Measurements from ENCODE around the gene H2AZ2.
A peak's percentile ranks its signal among the peaks of the same experiment; 100 is the strongest.

The H2AZ2 gene

GRCh38 chr7:44889086-44889781 lies 41.3 kb upstream of the H2AZ2 start:
- no peak for DNase-seq (ENCODE audit: low read depth in 2 of 2)
- no peak overlapping the region for H3K4me3 ChIP-seq (replicated peaks in 1 of 2; ENCODE audit: low read depth in 2 of 2, low read length in 2 of 2)
- no peak for TF ChIP-seq CTCF (IDR thresholded peaks at IDR 0.05; ENCODE audit: low read depth, low read length)

DNA sequence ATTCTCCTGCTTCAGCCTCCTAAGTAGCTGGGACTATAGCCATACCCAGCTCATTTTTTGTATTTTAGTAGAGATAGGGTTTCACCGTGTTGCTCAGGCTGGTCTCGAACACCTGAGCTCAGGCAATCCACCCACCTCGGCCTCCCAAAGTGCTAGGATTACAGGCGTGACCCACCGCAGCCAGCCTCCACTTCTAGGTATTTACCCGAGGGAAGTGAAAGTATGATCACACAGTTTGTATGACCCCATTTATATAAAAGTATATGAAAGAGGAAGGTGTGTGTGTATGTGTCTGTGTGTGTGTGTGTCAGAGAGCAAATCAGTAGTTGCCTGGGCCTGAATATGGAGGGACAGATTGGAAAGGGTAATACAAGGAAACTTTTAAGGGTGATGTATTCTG lies 39.4 kb upstream of the H2AZ2 start:
- H3K4me3 ChIP-seq (replicated peaks in 1 of 2; ENCODE audit: low read depth in 2 of 2, low read length in 2 of 2): no peak overlapping the region
- DNase-seq (ENCODE audit: low read depth in 2 of 2): no peak
- no peak for TF ChIP-seq CTCF (IDR thresholded peaks at IDR 0.05; ENCODE audit: low read depth, low read length)

- peak within 1 kb of the TSS; percentile 85 to 88 for H3K4me3 ChIP-seq (replicated peaks in 1 of 2; ENCODE audit: low read depth in 2 of 2, low read length in 2 of 2)
- no peak for TF ChIP-seq CTCF (IDR thresholded peaks at IDR 0.05; ENCODE audit: low read depth, low read length)
- peak; percentile 96 to 99 for DNase-seq (ENCODE audit: low read depth in 2 of 2)
Measured at GRCh38 chr7:44885394-44886317, 37.8 kb upstream of the H2AZ2 start, which contains the start of gene PURB. TSS of gene PURB (minus strand) at chr7:44885530. CDS start at chr7:44885348, 182 bp downstream.

DNA sequence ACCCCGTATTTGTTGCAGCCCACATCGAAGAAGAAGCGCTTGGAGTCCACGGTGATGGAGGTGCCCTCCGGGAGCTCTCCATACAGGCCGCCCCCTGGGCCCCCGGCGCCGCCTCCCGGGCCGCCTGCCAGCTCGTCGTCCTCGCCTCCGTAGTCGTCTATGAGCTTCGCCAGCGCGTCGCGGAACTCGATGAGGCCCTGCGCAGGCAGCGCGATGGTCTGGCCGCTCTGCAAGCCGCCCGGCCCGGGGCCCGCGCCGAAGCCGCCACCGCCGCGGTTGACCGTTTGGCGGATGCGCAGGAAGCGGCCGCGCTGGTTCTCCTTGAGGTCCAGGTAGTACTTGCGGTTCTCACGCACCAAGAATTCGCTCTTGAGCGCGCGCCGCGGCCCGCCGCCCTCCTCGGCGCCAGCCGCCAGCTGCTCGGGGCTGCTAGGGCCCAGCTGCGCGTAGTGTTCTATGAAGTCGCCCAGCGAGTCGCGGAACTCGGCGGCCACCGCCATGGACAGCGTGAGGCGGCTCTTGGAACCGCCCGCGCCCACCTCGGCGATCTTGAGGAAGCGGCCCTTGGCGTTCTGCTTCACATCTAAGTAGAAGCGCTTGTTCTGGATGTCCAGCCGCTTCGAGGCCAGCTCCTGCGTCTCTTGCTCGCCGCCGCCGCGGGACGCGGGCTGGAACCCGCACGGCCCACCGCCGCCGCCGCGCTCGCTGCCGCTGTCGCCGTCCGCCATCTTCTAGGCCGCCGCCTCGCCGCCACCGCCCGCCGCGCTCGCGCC lies 36.9 kb upstream of the H2AZ2 start:
- peak overlapping the region; percentile 85 to 88 for H3K4me3 ChIP-seq (replicated peaks in 1 of 2; ENCODE audit: low read depth in 2 of 2, low read length in 2 of 2)
- peak; percentile 77 to 85 for DNase-seq (ENCODE audit: low read depth in 2 of 2)
- TF ChIP-seq CTCF (IDR thresholded peaks at IDR 0.05; ENCODE audit: low read depth, low read length): no peak

DNA sequence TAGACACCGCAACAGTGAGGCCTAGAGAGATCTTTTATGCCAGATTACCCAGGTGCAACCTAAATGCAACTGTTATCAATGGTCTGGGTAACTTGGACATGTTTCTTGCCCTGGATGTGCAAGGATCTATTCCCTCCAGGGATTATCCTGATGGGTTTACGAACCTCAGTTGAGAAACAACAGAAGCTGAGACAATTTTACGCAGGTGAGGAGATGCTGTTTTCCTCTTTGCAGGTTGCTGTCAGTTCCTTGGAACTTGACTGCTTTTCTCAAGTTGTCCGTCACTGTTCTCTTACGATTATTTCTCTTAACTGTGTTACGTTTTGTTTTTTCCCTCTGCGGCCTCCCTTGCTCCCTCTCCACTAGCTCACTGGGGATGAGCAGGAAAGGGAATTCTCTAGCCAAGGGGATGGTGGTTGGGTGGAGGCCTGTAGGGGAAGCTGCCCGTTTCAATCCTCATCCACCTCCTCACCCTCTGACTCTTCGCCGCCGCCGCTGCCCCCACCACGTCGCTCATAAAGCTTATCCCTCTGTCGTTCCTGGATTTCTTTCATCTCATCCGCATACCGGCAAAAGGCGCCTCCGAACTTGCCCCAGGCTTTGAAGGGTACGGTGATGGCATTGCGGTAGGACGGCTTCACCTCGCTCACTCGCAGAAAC lies 36.2 kb upstream of the H2AZ2 start:
- peak overlapping the region; percentile 85 to 88 for H3K4me3 ChIP-seq (replicated peaks in 1 of 2; ENCODE audit: low read depth in 2 of 2, low read length in 2 of 2)
- TF ChIP-seq CTCF (IDR thresholded peaks at IDR 0.05; ENCODE audit: low read depth, low read length): no peak
- DNase-seq (ENCODE audit: low read depth in 2 of 2): no peak

GRCh38 chr7:44882899-44883298 lies 35.0 kb upstream of the H2AZ2 start:
- TF ChIP-seq CTCF (IDR thresholded peaks at IDR 0.05; ENCODE audit: low read depth, low read length): no peak
- peak overlapping the region; percentile 4 to 45 for H3K4me3 ChIP-seq (replicated peaks in 1 of 2; ENCODE audit: low read depth in 2 of 2, low read length in 2 of 2)
- DNase-seq (ENCODE audit: low read depth in 2 of 2): peak in 1 of 2 donors; percentile 44

Data from cardiac fibroblast (primary cell).